Hair follicular keratinocyte (primary cell): ENCODE data around the gene C4orf54. TPM values are rescaled to one million over a fixed set of nuclear protein-coding genes. Genes with fewer than 3 reads are reported as not detected.

Source experiments
- total RNA-seq: library from RNA; depleted of rRNA; stranded (reverse); fragments of >200 nt; gene quantifications from 2 replicates; pipeline ENCODE4 v1.2.3, GENCODE V29; 2015

Gene C4orf54
- not detected in 2 replicates for total RNA-seq

DNA sequence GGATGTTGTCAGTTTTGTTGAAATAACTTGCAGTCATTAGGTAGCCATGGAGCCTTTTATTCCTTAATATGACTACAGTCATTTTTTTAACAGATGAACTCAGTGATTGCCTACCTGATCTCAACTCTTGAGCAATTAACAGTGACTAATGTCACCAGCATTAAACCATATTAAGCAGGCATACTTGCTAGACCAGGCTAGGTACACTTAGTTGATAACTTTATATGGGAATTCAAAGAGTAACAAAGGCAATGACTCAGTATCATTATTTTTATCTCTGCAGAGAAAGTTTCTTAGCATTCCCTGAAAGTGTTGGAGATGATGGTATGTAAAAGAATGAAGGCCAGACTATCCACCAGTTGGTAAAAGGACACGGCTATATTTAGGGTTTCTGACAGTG lies at the start of gene C4orf54:
Gene C4orf54, minus strand, starts transcription at position 31 of the 400 bp plus-strand sequence. CDS start 3,180 bp downstream, outside the sequence.

Other genes with a start within 250 kb of the C4orf54 start
- 0.08 TPM in 1 of 2 replicates, not detected in the other for gene ADH7, start 222.5 kb downstream of the C4orf54 start, total RNA-seq
- not detected in 2 replicates for gene C4orf17, start 146.8 kb downstream of the C4orf54 start, total RNA-seq
- 6.1 and 8.4 TPM in 2 replicates for gene TRMT10A, start 93.8 kb downstream of the C4orf54 start, total RNA-seq
- 0.16 TPM in 1 of 2 replicates, not detected in the other for gene MTTP, start 83.0 kb downstream of the C4orf54 start, total RNA-seq
- 18.2 and 43.7 TPM in 2 replicates for gene DAPP1, start 159.0 kb upstream of the C4orf54 start, total RNA-seq
- gene LAMTOR3, start 236.6 kb upstream of the C4orf54 start, total RNA-seq = 25.6 and 32.3 TPM in 2 replicates